ENCODE results near the gene NEURL2. TPM values are rescaled to one million over a fixed set of nuclear protein-coding genes. Genes with fewer than 3 reads are reported as not detected.

NEURL2 gene
- polyA plus RNA-seq, 1 donor (not counting 4 experiments of a cell fraction or from before 2014, with no cell fraction given) = 0.49 TPM

GRCh38 chr20:45866454-45866853, 24.6 kb downstream of the NEURL2 start:
- Histone ChIP-seq H3K27me3 (ENCODE audit: control insufficient read depth, extremely low read depth, insufficient read depth, low read length) (no peaks in the 10 kb centered on the region), H3K4me1 (ENCODE audit: control insufficient read depth, extremely low read depth, insufficient read depth, low read length) (peaks cover 18% of the 10 kb centered on the region), H3K4me3 (ENCODE audit: control insufficient read depth in 2 of 3, extremely low read depth in 1 of 3, insufficient read depth in 2 of 3, low read depth in 1 of 3, low read length in 3 of 3) (no peak overlapping the region), H3K79me2 (ENCODE audit: control insufficient read depth, insufficient read depth, low read length) (no peaks in the 10 kb centered on the region), H2AFZ (ENCODE audit: control insufficient read depth, low read length) (no peak overlapping the region), H3K9me3 (ENCODE audit: control insufficient read depth, low read depth, low read length) (no peaks in the 10 kb centered on the region), H3K27ac (ENCODE audit: control insufficient read depth, insufficient read depth, low read length) (no peak overlapping the region), H3K9ac (ENCODE audit: control insufficient read depth, extremely low read depth, insufficient read depth, low read length) (no peak overlapping the region), H4K20me1 (ENCODE audit: control insufficient read depth, extremely low read depth, insufficient read depth, low read length) (no peaks in the 10 kb centered on the region), H3K9me1 (ENCODE audit: control insufficient read depth, extremely low read depth, insufficient read depth, low read length) (peaks cover 2% of the 10 kb centered on the region), H3K4me2 (ENCODE audit: control insufficient read depth, extremely low read depth, insufficient read depth, low read depth, low read length) (no peak overlapping the region), H3K36me3 (ENCODE audit: control insufficient read depth in 2 of 2, extremely low read depth in 1 of 2, insufficient read depth in 2 of 2, low read length in 2 of 2) (no peaks in the 10 kb centered on the region)
- DNase-seq (ENCODE audit: low read depth, low spot score) = no peak
- no peak for TF ChIP-seq EZH2 (IDR thresholded peaks at IDR 0.05; ENCODE audit: low read length)
- TF ChIP-seq CTCF (optimal IDR thresholded peaks at IDR 0.05 in 1 of 3, IDR thresholded peaks at IDR 0.05 in 1 of 3, conservative IDR thresholded peaks at IDR 0.05 in 1 of 3; ENCODE audit: extremely low read depth in 1 of 3, insufficient read depth in 2 of 3, low read length in 3 of 3) = no peak
- dilution Hi-C loops (cut with MboI; ENCODE audit: extremely low pct_ligation_motif_present, low sequenced_read_pairs) = no loop called here
- FAIRE-seq = no peak

GRCh38 chr20:45863543-45864470, 27.2 kb downstream of the NEURL2 start:
- dilution Hi-C loops (cut with MboI; ENCODE audit: extremely low pct_ligation_motif_present, low sequenced_read_pairs) = no loop called here
- no peak for DNase-seq (ENCODE audit: low read depth, low spot score)
- Histone ChIP-seq H3K36me3 (ENCODE audit: control insufficient read depth in 2 of 2, extremely low read depth in 1 of 2, insufficient read depth in 2 of 2, low read length in 2 of 2) (no peaks in the 10 kb centered on the region), H3K79me2 (ENCODE audit: control insufficient read depth, insufficient read depth, low read length) (no peaks in the 10 kb centered on the region), H4K20me1 (ENCODE audit: control insufficient read depth, extremely low read depth, insufficient read depth, low read length) (no peaks in the 10 kb centered on the region), H3K27ac (ENCODE audit: control insufficient read depth, insufficient read depth, low read length) (no peak overlapping the region), H3K9me1 (ENCODE audit: control insufficient read depth, extremely low read depth, insufficient read depth, low read length) (peaks cover 2% of the 10 kb centered on the region), H3K4me1 (ENCODE audit: control insufficient read depth, extremely low read depth, insufficient read depth, low read length) (peaks cover 18% of the 10 kb centered on the region), H3K9ac (ENCODE audit: control insufficient read depth, extremely low read depth, insufficient read depth, low read length) (no peak overlapping the region), H3K4me3 (ENCODE audit: control insufficient read depth in 2 of 3, extremely low read depth in 1 of 3, insufficient read depth in 2 of 3, low read depth in 1 of 3, low read length in 3 of 3) (no peak overlapping the region), H3K27me3 (ENCODE audit: control insufficient read depth, extremely low read depth, insufficient read depth, low read length) (no peaks in the 10 kb centered on the region), H3K4me2 (ENCODE audit: control insufficient read depth, extremely low read depth, insufficient read depth, low read depth, low read length) (no peak overlapping the region), H3K9me3 (ENCODE audit: control insufficient read depth, low read depth, low read length) (no peaks in the 10 kb centered on the region), H2AFZ (ENCODE audit: control insufficient read depth, low read length) (no peak overlapping the region)
- TF ChIP-seq CTCF (optimal IDR thresholded peaks at IDR 0.05 in 1 of 3, IDR thresholded peaks at IDR 0.05 in 1 of 3, conservative IDR thresholded peaks at IDR 0.05 in 1 of 3; ENCODE audit: extremely low read depth in 1 of 3, insufficient read depth in 2 of 3, low read length in 3 of 3) (no peak), EZH2 (IDR thresholded peaks at IDR 0.05; ENCODE audit: low read length) (no peak)
- FAIRE-seq = no peak
